ENCODE results near the gene ATP1A2.

Gene ATP1A2

GRCh38 chr1:160146107-160146506 is 30.5 kb downstream of the ATP1A2 start:
- Mint-ChIP-seq H3K27me3 (peaks cover 13% of the 10 kb centered on the region), H3K27ac (no peak overlapping the region), H3K36me3 (no peaks in the 10 kb centered on the region), H3K4me3 (no peak overlapping the region), H3K9me3 (no peaks in the 10 kb centered on the region), H3K4me1 (peaks cover 2% of the 10 kb centered on the region)
- DNase-seq (ENCODE audit: low spot score in 2 of 2) (no peak), ATAC-seq (ENCODE audit: low read depth) (no peak)

GRCh38 chr1:160148121-160148520 is 32.6 kb downstream of the ATP1A2 start:
- DNase-seq (ENCODE audit: low spot score in 2 of 2) (no peak), ATAC-seq (ENCODE audit: low read depth) (no peak)
- Mint-ChIP-seq H3K4me3 (no peak overlapping the region), H3K36me3 (no peaks in the 10 kb centered on the region), H3K4me1 (peaks cover 2% of the 10 kb centered on the region), H3K27me3 (peaks cover 10% of the 10 kb centered on the region), H3K27ac (no peak overlapping the region), H3K9me3 (no peaks in the 10 kb centered on the region)

GRCh38 chr1:160149233-160149632 is 33.7 kb downstream of the ATP1A2 start:
- H3K4me1 Mint-ChIP-seq: peaks cover 2% of the 10 kb centered on the region
- no peak overlapping the region for H3K27ac Mint-ChIP-seq
- DNase-seq (ENCODE audit: low spot score in 2 of 2): no peak
- no peaks in the 10 kb centered on the region for H3K9me3 Mint-ChIP-seq
- H3K4me3 Mint-ChIP-seq: no peak overlapping the region
- no peak for ATAC-seq (ENCODE audit: low read depth)
- no peaks in the 10 kb centered on the region for H3K36me3 Mint-ChIP-seq
- H3K27me3 Mint-ChIP-seq: peaks cover 10% of the 10 kb centered on the region

GRCh38 chr1:160149716-160150115 is 34.2 kb downstream of the ATP1A2 start:
- ATAC-seq (ENCODE audit: low read depth) (no peak), DNase-seq (ENCODE audit: low spot score in 2 of 2) (no peak)
- peaks cover 10% of the 10 kb centered on the region for H3K27me3 Mint-ChIP-seq
- no peaks in the 10 kb centered on the region for H3K36me3 Mint-ChIP-seq
- peaks cover 2% of the 10 kb centered on the region for H3K4me1 Mint-ChIP-seq
- no peaks in the 10 kb centered on the region for H3K9me3 Mint-ChIP-seq
- no peak overlapping the region for H3K4me3 Mint-ChIP-seq
- no peak overlapping the region for H3K27ac Mint-ChIP-seq

GRCh38 chr1:160151303-160151702 is 35.7 kb downstream of the ATP1A2 start, which contains the start of gene ATP1A4:
ATP1A4 (plus strand) TSS chr1:160151603; CDS start chr1:160152041, 438 bp downstream.
- ATAC-seq (ENCODE audit: low read depth): no peak
- no peak within 1 kb of the TSS for H3K27ac Mint-ChIP-seq
- peaks cover 11% of the 10 kb centered on the region for H3K27me3 Mint-ChIP-seq
- DNase-seq (ENCODE audit: low spot score in 2 of 2): no peak
- no peaks in the 10 kb centered on the region for H3K9me3 Mint-ChIP-seq
- H3K4me1 Mint-ChIP-seq: peaks cover 2% of the 10 kb centered on the region
- H3K36me3 Mint-ChIP-seq: no peaks in the 10 kb centered on the region
- H3K4me3 Mint-ChIP-seq: no peak within 1 kb of the TSS

- DNase-seq (ENCODE audit: low spot score in 2 of 2) (no peak), ATAC-seq (ENCODE audit: low read depth) (no peak)
- Mint-ChIP-seq H3K4me3 (no peak overlapping the region), H3K27ac (no peak overlapping the region), H3K4me1 (no peaks in the 10 kb centered on the region), H3K9me3 (no peaks in the 10 kb centered on the region), H3K36me3 (no peaks in the 10 kb centered on the region), H3K27me3 (peaks cover 9% of the 10 kb centered on the region)
These were observed 39.2 kb downstream of the ATP1A2 start for GRCh38 chr1:160154790-160155189.

GRCh38 chr1:160156361-160156760 is 40.8 kb downstream of the ATP1A2 start:
- Mint-ChIP-seq H3K36me3 (no peaks in the 10 kb centered on the region), H3K27me3 (peaks cover 9% of the 10 kb centered on the region), H3K9me3 (no peaks in the 10 kb centered on the region), H3K27ac (no peak overlapping the region), H3K4me3 (no peak overlapping the region), H3K4me1 (no peaks in the 10 kb centered on the region)
- no peak for ATAC-seq (ENCODE audit: low read depth)
- no peak for DNase-seq (ENCODE audit: low spot score in 2 of 2)

GRCh38 chr1:160157174-160157573 is 41.6 kb downstream of the ATP1A2 start:
- H3K4me3 Mint-ChIP-seq: no peak overlapping the region
- DNase-seq (ENCODE audit: low spot score in 2 of 2): no peak
- no peak overlapping the region for H3K27ac Mint-ChIP-seq
- no peaks in the 10 kb centered on the region for H3K9me3 Mint-ChIP-seq
- ATAC-seq (ENCODE audit: low read depth): no peak
- no peaks in the 10 kb centered on the region for H3K36me3 Mint-ChIP-seq
- peaks cover 3% of the 10 kb centered on the region for H3K27me3 Mint-ChIP-seq
- H3K4me1 Mint-ChIP-seq: peaks cover 6% of the 10 kb centered on the region

GRCh38 chr1:160158031-160158430 is 42.5 kb downstream of the ATP1A2 start:
- DNase-seq (ENCODE audit: low spot score in 2 of 2) (no peak), ATAC-seq (ENCODE audit: low read depth) (no peak)
- Mint-ChIP-seq H3K27ac (no peak overlapping the region), H3K36me3 (no peaks in the 10 kb centered on the region), H3K9me3 (no peaks in the 10 kb centered on the region), H3K4me3 (no peak overlapping the region), H3K27me3 (peaks cover 3% of the 10 kb centered on the region), H3K4me1 (peaks cover 6% of the 10 kb centered on the region)

GRCh38 chr1:160158534-160158933 is 43.0 kb downstream of the ATP1A2 start:
- DNase-seq (ENCODE audit: low spot score in 2 of 2): no peak
- H3K27ac Mint-ChIP-seq: no peak overlapping the region
- H3K4me1 Mint-ChIP-seq: peaks cover 6% of the 10 kb centered on the region
- H3K27me3 Mint-ChIP-seq: peaks cover 3% of the 10 kb centered on the region
- no peak overlapping the region for H3K4me3 Mint-ChIP-seq
- no peak for ATAC-seq (ENCODE audit: low read depth)
- no peaks in the 10 kb centered on the region for H3K36me3 Mint-ChIP-seq
- no peaks in the 10 kb centered on the region for H3K9me3 Mint-ChIP-seq

GRCh38 chr1:160159846-160160245 is 44.3 kb downstream of the ATP1A2 start:
- no peaks in the 10 kb centered on the region for H3K9me3 Mint-ChIP-seq
- no peak for DNase-seq (ENCODE audit: low spot score in 2 of 2)
- peaks cover 3% of the 10 kb centered on the region for H3K27me3 Mint-ChIP-seq

GRCh38 chr1:160161965-160162705 is 46.6 kb downstream of the ATP1A2 start:
- no peak for DNase-seq (ENCODE audit: low spot score in 2 of 2)
- Mint-ChIP-seq H3K4me1 (peaks cover 9% of the 10 kb centered on the region), H3K9me3 (no peaks in the 10 kb centered on the region), H3K27ac (no peak overlapping the region), H3K4me3 (no peak overlapping the region), H3K27me3 (peaks cover 3% of the 10 kb centered on the region), H3K36me3 (no peaks in the 10 kb centered on the region)
- ATAC-seq (ENCODE audit: low read depth): no peak

More at GRCh38 chr1:160159846-160160245, 44.3 kb downstream of the ATP1A2 start:
- Mint-ChIP-seq H3K4me3 (no peak overlapping the region), H3K4me1 (peaks cover 6% of the 10 kb centered on the region), H3K27ac (no peak overlapping the region), H3K36me3 (no peaks in the 10 kb centered on the region)
- no peak for ATAC-seq (ENCODE audit: low read depth)

GRCh38 chr1:160162931-160163330 is 47.4 kb downstream of the ATP1A2 start:
- Mint-ChIP-seq H3K4me1 (peaks cover 9% of the 10 kb centered on the region), H3K4me3 (no peak overlapping the region), H3K27me3 (peaks cover 3% of the 10 kb centered on the region), H3K36me3 (no peaks in the 10 kb centered on the region), H3K9me3 (no peaks in the 10 kb centered on the region), H3K27ac (no peak overlapping the region)
- DNase-seq (ENCODE audit: low spot score in 2 of 2) (no peak), ATAC-seq (ENCODE audit: low read depth) (no peak)

GRCh38 chr1:160163615-160164014 is 48.1 kb downstream of the ATP1A2 start:
- H3K4me3 Mint-ChIP-seq: no peak overlapping the region
- H3K4me1 Mint-ChIP-seq: peaks cover 9% of the 10 kb centered on the region
- ATAC-seq (ENCODE audit: low read depth) (no peak), DNase-seq (ENCODE audit: low spot score in 2 of 2) (no peak)
- no peaks in the 10 kb centered on the region for H3K36me3 Mint-ChIP-seq
- H3K9me3 Mint-ChIP-seq: no peaks in the 10 kb centered on the region
- H3K27me3 Mint-ChIP-seq: peaks cover 3% of the 10 kb centered on the region
- H3K27ac Mint-ChIP-seq: no peak overlapping the region

GRCh38 chr1:160164121-160164520 is 48.6 kb downstream of the ATP1A2 start:
- H3K27me3 Mint-ChIP-seq: peaks cover 3% of the 10 kb centered on the region
- peaks cover 13% of the 10 kb centered on the region for H3K4me1 Mint-ChIP-seq
- ATAC-seq (ENCODE audit: low read depth) (no peak), DNase-seq (ENCODE audit: low spot score in 2 of 2) (no peak)
- H3K27ac Mint-ChIP-seq: no peak overlapping the region
- no peak overlapping the region for H3K4me3 Mint-ChIP-seq
- no peaks in the 10 kb centered on the region for H3K9me3 Mint-ChIP-seq
- H3K36me3 Mint-ChIP-seq: no peaks in the 10 kb centered on the region

All from memory B cell (primary cell).